Measurements from ENCODE around the gene MVB12B.

Gene MVB12B

DNA sequence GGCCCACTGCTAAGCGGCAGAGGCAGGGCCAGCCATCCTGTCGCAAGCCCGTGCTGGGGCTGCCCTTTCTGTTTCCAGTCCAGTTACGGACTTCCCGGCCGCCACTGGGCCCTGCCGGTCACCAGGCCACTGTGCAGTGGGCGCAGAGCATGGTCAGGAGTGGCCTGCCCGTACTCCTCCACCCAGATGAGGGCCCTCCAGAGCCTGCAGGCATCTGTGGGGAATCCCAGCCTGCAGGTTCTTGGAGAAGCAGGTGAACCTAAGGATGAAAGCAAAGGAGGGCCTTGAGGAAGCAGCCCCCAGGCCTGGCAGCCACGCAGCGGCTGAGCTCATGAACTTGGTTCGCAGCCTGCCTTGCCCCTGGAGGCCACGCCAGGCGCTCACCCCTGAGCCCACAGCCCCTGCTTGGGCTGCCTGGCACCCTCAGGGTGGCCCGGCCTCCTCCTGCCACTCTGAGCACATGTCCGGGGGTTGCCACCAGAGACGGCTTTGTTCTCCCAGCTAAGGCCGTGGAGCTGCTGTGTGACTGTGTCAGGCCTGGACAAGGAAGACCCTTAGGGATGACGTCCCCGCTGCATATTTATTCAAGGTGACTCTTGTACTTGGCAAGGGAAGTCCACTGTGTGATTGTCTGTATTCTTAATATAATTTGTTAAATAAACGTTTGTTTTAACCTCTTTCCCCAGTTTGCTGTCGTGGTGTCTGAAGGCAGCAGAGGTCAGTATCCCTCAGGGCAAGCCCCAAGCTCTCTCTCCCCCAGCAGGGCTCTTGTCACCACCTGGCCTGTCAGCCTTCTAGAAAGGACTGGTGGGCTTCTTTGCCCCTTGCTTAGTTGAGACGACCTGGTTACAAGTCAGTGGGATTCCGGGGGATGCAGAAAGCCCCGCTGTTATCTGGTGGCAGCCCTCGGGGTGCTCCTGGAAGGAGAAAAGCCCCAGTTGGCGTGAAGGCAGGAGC, 180.0 kb downstream of the MVB12B start:
- DNase-seq (ENCODE audit: low spot score) = no peak

DNA sequence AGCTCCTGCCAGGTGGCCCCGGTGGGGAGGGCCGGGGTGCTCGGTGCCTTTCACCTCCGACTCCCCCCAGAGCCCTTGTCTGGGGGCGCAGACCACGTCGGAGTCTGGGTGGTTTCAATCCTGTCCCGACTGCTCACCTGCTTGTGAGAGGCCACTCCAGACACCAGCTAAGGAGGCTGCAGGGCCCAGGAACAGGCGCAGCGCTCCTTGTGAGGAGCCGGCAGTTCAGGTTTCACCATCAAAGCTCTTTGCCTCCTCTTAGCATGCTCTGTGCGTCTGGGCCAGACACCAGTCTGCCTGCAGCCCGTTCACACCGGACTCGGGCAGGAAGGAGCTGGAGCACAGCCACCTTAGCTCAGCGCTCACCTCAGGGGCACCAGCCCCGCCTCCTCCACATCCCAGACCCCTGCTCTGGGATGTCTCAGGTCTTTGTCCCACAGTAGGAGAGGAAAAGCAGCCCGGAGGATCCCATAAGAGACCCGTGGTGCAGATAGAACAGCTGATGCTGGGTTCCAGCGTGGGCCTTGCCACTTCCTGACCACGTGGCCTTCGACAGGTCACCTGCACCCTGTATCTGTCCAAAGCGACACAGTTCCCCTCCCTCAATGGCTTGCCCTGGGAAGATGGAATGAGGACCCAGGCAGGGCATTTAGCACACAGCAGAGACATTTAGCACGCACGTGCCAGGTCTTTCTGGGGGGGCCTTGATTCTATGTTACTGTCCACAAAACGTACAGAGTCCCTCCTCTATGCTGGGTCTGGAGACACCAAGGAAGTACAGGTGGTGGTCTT, 180.9 kb downstream of the MVB12B start:
- DNase-seq (ENCODE audit: low spot score) = no peak

DNA sequence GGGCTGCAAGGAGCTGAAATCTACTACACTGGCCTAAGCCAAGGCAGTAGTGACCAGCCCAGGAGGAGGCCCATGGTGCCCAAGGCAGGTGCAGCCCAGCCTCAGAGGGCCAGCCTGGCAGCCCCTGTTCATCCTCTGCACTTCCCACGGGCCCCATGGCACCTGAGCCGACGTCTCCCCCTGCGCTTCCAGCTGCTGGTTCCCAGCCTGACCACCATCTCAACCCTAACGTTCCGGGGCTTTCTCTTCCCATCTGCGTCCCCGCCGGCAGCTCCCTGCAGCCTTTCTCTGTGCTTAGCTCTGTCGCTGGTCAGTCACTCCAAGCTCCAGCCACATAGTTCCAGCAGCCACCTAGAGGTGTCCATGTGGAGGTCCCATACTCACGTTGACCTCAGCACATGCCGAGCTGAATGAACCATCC, 181.6 kb downstream of the MVB12B start:
- no peak for DNase-seq (ENCODE audit: low spot score)

DNA sequence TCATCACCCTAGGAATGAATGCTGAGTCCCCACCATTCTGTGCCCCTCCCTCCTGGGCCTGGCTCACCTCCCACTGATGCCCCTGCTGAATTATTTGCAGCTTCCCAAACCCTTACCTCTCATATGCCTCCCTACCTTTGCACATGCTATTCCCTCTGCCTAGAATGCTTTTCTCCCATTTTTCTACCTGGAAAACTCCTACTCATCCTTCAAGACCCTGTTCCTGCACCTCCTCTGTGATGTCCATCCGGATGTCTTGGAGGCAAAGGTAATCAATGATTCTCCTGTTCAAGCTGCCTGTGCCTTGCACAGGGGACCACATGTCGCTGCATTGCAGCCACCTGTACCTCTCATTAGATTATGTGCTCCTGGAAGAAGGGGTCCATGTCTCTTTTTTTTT, 182.3 kb downstream of the MVB12B start:
- DNase-seq (ENCODE audit: low spot score) = no peak

DNA sequence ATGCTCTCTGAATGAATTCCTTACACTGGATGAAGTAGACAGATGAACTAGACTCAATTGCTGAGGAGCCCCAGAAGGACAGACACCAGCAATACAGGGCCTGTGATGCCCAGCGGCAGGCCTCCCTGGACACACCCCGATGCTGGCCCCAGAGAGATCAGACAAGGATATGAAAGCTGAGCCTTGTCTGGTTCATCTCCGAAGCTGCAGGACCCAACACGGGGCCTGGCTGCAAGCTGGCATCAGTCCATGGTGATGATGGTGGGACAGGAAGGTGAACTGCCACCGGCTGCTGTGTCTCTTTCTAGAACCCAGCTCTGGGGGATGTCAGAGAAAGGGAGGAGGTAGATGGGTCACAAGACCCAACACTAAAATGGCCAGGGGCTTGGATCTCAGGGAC, 183.1 kb downstream of the MVB12B start:
- DNase-seq (ENCODE audit: low spot score) = no peak

DNA sequence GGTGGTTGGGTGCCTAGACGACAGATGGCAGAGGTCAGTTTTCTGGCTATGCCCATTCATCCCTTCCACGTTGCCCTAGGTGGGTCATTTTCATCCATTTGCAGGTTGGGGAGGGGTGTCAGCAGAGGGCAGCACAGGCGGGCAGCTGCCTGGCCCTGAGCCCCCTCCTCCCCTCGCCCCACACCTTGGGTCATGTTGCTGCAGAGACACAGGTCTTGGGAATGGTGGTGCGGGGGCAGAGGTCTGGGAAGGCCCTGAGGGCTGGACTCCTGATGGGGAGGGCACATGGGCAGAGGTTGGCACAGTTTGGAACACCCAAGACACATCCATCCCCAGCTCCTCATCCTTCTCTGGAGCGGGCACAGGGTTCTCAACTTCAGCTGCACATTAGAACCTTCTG, 183.9 kb downstream of the MVB12B start:
- no peak for DNase-seq (ENCODE audit: low spot score)

DNA sequence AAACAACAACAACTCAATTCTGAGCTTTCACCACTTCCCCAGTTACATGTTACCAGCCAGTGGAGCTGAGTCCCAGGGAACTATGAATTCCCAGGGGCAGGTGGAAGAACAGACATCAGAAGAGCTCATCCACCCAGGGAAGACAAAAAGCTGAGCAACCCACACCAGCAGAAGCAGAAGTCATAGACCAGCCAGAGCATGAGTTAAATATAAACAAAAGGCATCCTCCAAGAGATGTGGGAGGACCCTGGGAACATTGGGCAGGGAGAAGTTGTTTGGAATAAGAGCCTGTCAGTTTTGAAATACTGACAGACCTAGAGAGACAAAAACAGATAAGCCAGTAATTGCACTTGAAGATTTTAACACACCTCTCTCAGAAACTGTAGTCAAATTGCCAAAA, 184.8 kb downstream of the MVB12B start:
- no peak for DNase-seq (ENCODE audit: low spot score)

DNA sequence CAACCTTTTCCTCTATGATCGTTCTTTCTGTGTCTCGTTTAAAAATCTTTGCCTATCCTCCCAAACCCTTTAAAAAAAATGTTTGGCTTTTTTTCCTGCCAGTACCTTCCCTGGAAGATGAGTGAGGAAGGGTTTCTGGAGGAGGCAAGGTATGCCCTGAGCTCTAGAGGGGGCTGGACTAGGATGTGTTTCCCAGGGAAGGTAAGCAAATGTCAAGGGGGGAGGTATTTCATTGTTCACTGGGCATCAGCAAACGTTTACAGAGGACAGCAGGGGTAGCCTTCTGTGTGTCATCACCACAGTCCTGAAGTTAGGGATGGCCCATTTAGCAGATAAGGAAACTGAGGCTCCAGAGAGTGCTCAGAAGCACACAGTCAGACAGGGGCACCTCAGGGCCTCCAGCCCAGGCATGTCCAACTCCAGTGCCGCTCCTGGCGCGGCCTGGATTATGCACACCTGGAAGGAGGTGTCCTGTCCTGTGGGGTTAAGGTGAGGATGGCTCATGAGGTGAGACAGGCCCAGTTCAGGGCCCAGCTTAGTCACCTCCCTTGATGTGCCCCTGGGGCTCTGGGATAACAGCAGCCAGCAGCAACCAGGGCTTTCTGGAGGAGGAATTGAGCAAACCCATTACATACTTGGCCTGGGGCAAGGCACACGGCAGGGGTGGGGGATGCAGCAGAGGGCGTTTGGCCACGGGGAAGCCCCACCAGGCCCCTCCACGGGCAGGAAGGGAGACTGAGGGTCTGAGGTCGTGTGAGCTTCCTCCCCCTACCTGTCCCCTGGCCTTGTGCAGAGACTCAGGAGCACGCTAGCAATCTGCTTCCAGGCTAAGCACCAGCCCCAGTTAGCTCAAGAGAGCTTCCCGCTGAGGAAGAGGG, 186.8 kb downstream of the MVB12B start:
- no peak for DNase-seq (ENCODE audit: low spot score)

DNA sequence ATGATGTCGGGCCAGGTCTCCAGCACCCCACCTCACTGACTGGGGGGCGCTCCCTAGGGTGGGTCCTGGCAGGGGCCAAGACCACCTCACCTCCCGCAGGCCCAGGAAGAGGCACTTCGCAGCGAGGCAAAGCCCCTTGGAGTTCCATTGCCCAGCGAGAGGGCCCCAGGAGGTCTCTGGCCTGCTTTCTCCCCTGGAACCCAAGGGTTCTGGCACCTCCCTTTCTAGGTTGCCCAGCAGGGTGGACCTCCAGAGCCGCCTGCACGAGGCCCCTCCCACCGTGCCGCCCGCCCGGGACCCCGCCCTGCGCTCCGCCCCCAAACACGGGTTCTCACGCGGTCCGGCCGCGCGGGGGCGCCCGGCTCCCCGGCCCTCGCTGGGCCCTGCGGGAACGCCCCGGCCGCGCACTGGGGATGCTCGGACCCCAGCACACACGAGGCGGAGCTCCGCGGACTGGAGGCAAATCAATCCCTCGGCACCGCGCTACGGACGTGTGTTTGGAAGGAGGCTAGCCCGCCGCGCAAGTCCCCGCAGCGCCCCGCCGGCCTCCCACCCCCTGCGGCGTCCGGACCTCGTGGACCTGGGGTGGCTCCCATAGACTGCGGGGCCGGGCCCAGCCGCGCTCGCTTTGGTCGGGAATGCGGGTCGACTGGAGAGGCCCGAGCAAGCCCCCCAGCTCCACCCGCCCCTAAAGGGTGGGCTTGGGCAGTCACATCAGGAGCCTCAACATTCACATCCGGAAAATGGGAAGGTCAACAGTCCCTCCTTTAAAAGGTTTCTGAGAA, 187.6 kb downstream of the MVB12B start:
- DNase-seq (ENCODE audit: low spot score) = peak; percentile 28

DNA sequence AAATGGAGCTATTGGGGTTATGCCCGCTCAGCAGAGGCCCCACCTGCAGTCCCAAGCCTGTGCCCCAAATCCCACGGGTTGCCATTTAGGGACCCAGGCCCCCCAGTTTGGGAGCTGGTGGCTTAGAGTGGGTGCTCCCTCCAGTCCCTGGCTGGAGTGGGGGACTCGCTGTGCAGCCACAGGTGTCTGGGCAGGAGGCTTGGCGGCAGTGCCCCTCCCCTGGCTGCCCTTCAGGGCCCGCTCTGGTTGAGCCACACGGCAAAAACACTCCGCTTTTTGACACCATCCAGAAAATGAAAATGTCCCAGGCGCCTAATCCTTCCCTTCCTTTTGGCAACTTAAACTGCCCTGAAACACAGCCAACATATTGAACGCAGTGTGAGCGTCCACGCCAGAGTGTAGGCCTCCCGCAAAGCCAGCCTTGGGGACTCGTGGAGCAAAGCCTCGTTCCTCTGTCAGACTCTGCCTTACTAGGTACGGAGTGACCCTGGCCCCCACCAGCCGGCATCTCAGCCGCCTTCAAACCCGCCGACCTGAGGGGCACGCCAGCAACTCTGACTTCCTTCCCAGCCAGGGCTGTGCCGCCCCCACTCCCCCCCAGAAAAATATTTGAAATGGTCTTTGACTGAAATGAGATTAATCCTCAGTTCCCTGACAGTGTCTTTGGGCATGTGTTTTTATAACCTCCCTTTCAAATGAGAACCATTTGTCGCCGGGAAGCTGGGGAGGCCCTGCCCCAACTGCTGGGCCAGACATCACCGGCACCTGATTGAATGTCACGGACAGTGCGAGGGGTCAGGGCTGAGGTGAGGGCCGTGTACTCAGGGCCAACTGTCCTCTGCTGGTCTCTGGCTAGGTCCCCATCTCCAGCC, 188.6 kb downstream of the MVB12B start:
- DNase-seq (ENCODE audit: low spot score) = no peak

DNA sequence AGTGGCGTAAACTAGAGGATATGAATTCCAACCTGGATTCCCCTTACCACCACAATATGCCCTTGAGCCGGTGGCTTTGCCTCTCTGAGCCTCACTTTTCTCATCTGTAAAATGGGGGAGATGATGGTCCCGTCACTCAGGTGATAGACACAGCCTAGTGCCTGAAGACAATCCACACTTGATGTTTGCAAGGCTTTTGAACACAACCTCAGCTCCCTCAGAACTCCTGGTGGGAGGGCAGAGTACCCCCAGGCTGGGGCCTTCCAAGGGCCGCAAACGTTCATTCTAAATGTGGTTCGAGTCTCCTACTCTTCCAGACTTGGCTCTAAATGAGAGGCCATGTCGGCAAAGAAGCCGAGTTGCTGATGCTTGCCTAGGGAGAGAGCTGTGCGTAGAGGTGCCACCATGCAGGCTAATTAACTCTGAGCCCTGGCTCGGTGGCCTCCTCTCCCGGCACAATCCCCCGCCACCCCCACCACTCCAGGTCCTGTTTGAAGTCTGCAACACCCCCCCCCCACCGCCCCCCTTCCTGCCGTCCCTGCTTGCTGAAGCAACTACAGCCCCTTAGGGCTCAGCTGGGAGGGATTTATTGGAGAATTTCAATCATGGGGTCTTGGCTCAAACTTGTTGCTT, 189.4 kb downstream of the MVB12B start:
- DNase-seq (ENCODE audit: low spot score) = no peak

DNA sequence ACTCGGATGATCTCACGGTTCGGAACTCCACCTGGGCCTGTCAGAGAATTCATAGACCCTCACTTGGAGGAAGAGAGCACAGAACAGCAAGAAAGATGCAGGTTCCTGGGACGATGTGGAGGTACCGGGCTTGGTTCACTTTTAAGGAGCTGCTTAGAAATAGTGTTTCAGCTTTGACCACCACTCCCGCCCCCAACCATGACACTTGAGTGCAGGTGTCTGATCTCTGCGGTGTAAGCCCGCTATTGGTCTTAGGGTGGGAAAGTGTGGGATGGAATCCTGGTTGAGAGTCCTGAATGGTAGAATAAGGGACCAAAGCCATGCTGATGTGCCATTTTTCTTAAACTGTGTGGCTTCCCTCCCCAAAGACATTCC, 189.9 kb downstream of the MVB12B start:
- no peak for DNase-seq (ENCODE audit: low spot score)

DNA sequence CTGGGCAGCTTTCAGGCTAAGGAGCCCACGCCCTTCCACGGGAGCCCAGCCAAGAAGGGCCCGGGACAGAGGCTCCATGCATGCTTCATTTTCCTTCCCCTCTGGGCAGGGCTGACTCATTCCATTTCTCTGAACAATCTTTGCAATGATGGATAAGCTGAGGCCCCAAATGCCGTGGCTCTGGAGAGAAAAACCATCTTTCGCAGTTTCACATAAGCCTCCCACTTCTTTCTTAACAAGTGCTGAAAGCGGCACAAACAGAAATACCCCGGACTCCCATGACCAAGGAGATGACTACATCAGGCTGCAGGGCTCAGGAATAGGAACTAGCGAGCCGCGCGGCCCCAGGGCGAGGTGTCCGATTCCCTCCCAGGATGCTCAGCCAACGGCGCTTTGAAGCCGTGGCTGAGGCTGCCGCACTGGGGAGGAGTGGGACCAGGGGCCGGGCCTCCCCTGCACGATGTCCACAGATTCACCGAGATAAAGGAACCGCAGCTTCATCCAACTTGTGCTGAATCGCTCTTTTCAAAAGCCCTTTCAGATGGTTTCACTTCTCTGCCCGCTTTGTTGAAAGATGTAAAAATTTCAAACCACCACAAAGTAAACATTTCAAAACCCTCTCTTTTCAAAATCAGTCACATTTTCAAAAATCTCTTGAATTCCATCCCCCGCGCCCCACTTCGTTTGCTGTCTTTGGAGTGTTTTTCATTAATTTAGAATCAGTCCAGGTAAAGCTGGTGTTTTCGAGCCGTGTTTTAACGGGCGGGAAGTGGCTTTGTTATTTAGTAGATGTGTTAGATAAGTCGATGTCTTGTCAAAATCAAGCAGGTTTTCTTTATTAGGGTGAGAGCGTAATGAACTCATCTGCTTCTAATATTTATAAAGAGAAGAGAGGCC, 190.6 kb downstream of the MVB12B start:
- peak; percentile 25 for DNase-seq (ENCODE audit: low spot score)

DNA sequence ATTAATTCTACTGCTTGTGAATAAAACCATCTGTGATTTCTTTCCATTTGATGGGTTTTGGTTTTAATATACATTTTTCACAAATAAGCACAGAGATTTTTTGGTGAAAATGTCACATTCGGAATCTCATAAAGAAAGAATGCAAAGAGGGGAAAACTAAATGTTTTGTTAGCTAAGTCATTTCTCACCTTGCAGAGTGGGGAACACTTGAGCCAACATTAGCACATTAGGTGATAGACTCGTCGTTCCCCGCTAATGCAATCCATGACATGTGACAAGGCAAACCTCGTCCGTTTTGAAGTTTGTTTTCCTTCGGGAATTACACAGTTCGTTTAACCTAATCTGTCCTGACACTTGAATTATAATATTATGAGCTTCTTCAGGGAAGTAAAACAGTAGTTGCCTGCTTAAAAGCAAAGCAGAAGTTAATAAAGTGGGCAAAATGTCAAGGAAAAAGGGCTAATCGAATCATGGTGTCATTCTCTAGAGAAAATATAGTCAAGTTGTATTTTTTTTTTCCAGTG, 191.3 kb downstream of the MVB12B start:
- DNase-seq (ENCODE audit: low spot score) = no peak

DNA sequence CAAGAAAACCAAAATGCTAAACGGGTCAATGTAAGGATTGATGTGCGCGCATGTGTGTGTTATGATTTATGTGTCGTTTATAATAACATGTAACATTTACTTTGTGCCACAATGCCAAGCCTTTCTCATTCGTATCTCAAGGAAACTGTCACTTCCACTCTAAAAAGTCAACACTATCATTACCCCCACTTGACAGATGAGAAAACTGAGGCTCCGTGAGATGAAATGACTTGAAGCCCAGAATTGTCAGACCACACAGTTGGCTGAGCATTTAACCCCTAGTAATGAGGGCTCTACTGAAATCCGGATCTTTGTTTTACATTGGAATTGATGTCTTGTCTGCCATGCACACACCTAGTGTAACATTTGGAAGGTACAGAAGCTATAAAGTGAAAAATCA, 192.1 kb downstream of the MVB12B start:
- DNase-seq (ENCODE audit: low spot score) = no peak

DNA sequence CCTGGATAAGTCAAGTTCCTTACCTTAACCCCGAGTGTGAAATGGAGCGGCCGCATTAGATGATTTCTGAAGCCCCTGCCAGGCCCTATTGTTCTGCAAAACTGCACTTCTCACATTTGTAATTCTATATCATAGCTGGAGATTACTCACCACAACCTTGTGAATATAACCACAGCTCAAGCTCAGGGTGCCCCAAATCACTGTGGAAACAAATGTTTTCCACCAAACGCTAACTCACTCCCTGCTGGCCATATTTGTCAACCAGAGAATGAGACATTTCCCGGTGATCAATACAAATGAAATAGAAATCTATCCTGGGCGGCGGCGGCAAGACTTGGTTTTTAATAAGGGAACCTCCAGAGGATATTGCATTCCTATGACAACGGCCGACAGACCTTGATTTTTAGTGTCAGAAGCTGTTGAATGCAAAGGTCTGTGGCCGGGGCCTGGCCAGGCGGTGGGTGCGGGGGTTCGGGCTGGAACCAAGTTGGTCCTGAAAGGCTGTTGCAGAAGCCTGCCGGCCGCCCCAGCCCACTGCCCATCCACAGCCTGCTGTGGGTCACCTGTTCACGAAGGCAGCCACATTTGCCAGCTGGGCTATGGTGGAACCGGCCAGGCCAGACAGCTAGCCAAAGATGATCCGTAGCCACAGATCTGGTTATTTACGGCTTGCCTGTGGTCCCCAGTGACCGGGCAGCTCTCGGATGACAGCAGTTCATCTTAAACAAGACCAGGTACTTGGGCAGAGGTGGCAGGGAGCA, 193.2 kb downstream of the MVB12B start:
- DNase-seq (ENCODE audit: low spot score) = no peak

DNA sequence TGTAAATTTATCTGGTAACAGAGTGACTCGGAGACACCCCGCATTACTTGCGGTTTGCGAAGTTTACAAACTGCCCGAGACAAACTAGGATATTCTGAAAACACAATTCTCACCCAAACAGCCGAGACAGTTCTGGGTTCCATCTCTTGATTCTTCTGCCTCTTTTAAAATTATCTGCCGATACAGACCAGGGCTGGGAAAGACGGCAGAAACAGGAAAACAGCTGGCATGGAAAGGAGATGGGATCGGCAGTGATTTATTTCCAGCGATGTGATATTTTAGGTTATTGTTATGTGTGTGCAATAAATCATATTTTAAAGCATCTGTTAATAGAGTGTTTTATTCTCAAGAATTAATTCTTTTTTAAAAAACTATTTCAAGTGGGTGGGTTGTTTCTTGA, 193.8 kb downstream of the MVB12B start:
- no peak for DNase-seq (ENCODE audit: low spot score)

DNA sequence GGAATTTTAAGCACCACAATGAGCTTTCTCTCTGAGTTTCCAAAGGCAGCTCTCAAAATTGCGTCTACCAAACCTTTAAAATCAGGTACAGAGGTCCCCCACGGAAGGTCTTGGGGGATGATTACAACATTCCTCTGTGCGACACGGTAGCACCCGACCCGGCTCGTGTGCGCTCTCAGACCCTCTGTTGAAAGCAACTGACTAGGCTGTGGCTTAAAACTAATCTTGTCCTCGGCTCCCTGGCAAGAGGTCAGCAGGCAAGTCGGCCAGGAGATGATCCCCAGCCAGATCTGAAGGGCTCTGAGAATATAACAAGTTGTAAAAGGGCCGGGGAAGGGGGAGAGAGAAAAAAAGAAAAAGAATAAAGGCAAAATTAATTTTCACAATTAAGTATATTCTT, 194.5 kb downstream of the MVB12B start:
- DNase-seq (ENCODE audit: low spot score) = no peak
